Measurements from ENCODE around the gene CSNK1E.

- TF ChIP-seq CTCF (IDR thresholded peaks at IDR 0.05; ENCODE audit: low read depth, low read length) (no peak), MAX (IDR thresholded peaks at IDR 0.05; ENCODE audit: low read depth, low read length) (no peak), MYC (IDR thresholded peaks at IDR 0.05; ENCODE audit: low read depth, low read length) (no peak)
Observed at GRCh38 chr22:38243007-38243765, 74.0 kb downstream of the CSNK1E start.
